Left ventricle myocardium superior (tissue), 1 donor: ENCODE data around the gene CABP4. TPM values are rescaled to one million over a fixed set of nuclear protein-coding genes. Genes with fewer than 3 reads are reported as not detected.

Experiments
- ATAC-seq: fragments of 200-7000 bp; cut with Tn5 transposase; one replicate; pipeline ENCODE4 v1.9.1; 2020; ENCODE audit warnings: mild to moderate bottlenecking, moderate library complexity
- DNase-seq: peaks from one replicate; pipeline ENCODE4 v3.0.0-alpha.2; 2020
- intact Hi-C: fragments of 100-400 bp; cut with micrococcal nuclease; formaldehyde crosslinking; loops from one replicate; pipeline ENCODE4 v1.11.0; 2022
- total RNA-seq: library from RNA; stranded (reverse); fragmentation: NEBNext Ultra II Directional; extraction: Animal tissue kit (Norgen Biotek cat#: 25700); gene quantifications from one replicate; pipeline ENCODE4 v1.2.1, GENCODE V29; 2021
- donor health status: DM: no; HTN: yes; CAD: no; lungs with severe emphysema.

CABP4 gene
- total RNA-seq, 1 donor from 2014 or later, result 0.64 TPM

GRCh38 chr11:67491276-67492068 is 36.3 kb downstream of the CABP4 start:
- DNase-seq (no peak), ATAC-seq (no peak)
- intact Hi-C loops, result no loop called here

GRCh38 chr11:67492069-67492727 is 37.0 kb downstream of the CABP4 start:
- DNase-seq (no peak), ATAC-seq (no peak)
- intact Hi-C loops, result no loop called here

GRCh38 chr11:67492801-67493547 is 37.8 kb downstream of the CABP4 start:
- no peak for ATAC-seq
- intact Hi-C loops, result no loop called here
- DNase-seq, result no peak

GRCh38 chr11:67493548-67494370 is 38.6 kb downstream of the CABP4 start:
- DNase-seq (no peak), ATAC-seq (no peak)
- intact Hi-C loops, result no loop called here

- no peak for ATAC-seq
- DNase-seq, result no peak
- intact Hi-C loops, result no loop called here
Measured at GRCh38 chr11:67494371-67495233, 39.4 kb downstream of the CABP4 start.

- intact Hi-C loops, result no loop called here
- DNase-seq, result no peak
- ATAC-seq, result no peak
Measured at GRCh38 chr11:67495234-67496005, 40.3 kb downstream of the CABP4 start.

GRCh38 chr11:67496113-67496512 is 41.0 kb downstream of the CABP4 start:
- no peak for DNase-seq
- intact Hi-C loops, result no loop called here
- no peak for ATAC-seq

GRCh38 chr11:67497656-67498291 is 42.6 kb downstream of the CABP4 start:
- intact Hi-C loops, result no loop called here
- ATAC-seq (no peak), DNase-seq (no peak)

- peak; percentile 39 for ATAC-seq
- DNase-seq, result no peak
- intact Hi-C loops, result no loop called here
Measured at GRCh38 chr11:67498544-67498972, 43.4 kb downstream of the CABP4 start.

GRCh38 chr11:67499808-67500483 is 44.8 kb downstream of the CABP4 start:
- ATAC-seq (no peak), DNase-seq (no peak)
- intact Hi-C loops, result no loop called here

GRCh38 chr11:67500484-67500821 is 45.3 kb downstream of the CABP4 start:
- no peak for ATAC-seq
- intact Hi-C loops, result no loop called here
- DNase-seq, result no peak

- DNase-seq (no peak), ATAC-seq (no peak)
- intact Hi-C loops, result no loop called here
Measured at GRCh38 chr11:67500831-67501715, 45.9 kb downstream of the CABP4 start.

GRCh38 chr11:67501854-67502253 is 46.7 kb downstream of the CABP4 start:
- ATAC-seq, result no peak
- DNase-seq, result no peak
- intact Hi-C loops, result no loop called here

- DNase-seq (no peak), ATAC-seq (no peak)
- intact Hi-C loops, result no loop called here
Measured at GRCh38 chr11:67502328-67502979, 47.3 kb downstream of the CABP4 start.
